AG20443 (cell line): ENCODE results near the gene ZDHHC5.
A peak's percentile ranks its signal among the peaks of the same experiment; 100 is the strongest.

Experiments
- DNase-seq: peaks from one replicate; pipeline ENCODE4 v3.0.0; 2012; ENCODE audit warnings: low spot score, mixed read lengths

The ZDHHC5 gene

DNA sequence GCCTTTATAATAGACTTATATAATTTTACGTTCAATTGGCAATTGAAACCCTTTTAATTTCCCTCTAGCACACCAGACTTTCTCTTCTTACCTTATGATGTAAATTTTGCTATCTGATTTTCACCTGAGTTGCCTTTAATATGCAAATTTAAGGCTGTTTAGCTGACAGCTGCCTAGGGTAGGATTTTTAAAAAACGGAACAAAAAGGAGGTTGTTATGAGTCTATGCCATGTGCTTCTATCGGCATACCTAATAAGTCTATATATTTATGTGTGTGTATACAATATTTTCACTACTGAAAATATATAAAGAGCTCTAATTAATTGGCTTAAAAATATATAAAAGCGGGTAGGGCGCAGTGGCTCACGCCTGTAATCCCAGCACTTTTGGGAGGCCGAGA, 61.6 kb downstream of the ZDHHC5 start:
- no peak for DNase-seq

DNA sequence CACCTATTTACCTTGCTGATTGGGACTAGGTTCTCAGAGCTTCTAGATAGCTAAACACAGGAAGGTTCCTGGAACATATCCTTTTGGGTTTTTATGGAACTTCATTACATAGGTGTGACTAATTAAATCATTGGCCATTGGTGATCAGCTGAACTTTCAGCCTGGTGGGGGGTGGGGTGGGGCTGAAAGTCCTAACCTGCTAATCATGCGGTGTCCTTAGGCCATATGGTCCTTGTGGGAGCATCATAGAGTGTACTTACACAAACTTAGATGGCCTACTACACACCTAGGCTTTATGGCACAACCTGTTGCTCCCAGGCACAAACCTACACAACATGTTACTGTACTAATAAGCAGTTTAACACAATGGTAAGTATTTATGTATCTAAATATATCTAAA, 64.7 kb downstream of the ZDHHC5 start:
- no peak for DNase-seq

DNA sequence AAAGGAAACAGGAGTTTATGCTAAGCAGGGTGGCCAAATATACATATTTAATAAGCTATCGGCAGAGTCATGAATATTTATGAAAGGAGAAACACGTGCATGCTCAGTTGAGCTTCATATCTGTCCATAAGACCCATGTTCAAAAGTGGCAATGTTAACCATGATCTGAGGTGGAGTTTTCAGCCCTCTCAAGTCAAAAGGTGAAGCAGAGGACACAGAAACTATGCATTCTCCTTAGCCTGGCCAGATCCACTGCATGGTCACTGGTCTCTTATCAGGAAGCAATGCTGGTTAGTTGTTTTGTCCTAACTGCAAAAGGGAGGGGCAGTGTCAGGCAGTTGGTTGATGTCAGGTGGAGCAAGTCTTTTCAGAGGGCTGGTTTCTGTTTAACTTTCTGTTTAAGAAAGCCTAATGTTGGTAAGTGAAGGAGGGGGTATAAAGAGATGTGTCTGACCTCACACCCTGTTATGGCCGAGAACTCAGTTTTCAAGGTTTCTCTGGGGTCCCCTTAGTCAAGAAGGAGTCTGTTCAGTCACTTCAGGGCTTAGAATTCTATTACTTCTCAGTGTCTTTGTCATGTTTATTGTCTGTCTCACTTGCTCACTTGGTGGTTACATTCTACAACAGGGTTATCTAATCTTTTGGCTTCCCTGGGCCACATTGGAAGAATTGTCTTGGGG, 67.8 kb downstream of the ZDHHC5 start:
- DNase-seq, result no peak

DNA sequence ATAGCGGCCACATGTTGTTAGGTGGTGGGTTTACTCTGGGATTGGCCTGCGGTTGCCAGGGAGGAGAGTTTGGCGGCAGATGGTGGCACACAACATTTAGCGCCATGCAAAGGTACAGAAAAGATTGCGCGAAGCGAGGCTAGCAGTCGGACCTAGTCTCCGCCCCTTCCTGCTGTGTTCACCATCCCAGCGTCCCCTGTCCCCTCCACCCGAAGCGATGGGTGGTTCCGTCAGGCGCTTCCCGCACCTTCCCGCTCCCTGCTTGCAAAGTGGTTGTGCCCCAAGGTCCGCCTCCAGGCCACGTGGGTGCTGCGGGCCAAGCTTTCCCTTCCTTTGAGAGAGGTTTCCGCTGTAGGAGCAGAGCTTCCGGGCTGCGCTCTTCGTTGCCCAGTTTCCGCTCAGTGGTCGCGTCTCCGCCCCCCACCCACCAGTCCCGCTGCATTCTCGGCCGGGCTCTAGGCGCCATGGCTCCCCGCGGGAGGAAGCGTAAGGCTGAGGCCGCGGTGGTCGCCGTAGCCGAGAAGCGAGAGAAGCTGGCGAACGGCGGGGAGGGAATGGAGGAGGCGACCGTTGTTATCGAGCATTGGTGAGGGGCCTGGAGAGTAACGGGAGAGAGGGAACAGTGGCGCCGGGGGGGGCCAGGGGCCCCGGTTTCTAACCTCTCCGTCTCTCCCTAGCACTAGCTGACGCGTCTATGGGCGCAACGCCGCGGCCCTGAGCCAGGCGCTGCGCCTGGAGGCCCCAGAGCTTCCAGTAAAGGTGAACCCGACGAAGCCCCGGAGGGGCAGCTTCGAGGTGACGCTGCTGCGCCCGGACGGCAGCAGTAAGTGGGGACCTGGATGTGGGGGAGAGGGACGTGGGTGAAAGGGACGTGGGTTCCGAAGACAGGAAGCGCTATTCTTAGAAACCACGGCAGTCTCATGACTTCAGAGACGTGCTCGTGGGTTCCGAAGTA, 73.5 kb downstream of the ZDHHC5 start, which contains the start of gene SELENOH:
Gene SELENOH (plus strand): TSS at position 360 of the 955 bp plus-strand sequence. CDS start 105 bp downstream, at position 465.
- peak; percentile 98 for DNase-seq

DNA sequence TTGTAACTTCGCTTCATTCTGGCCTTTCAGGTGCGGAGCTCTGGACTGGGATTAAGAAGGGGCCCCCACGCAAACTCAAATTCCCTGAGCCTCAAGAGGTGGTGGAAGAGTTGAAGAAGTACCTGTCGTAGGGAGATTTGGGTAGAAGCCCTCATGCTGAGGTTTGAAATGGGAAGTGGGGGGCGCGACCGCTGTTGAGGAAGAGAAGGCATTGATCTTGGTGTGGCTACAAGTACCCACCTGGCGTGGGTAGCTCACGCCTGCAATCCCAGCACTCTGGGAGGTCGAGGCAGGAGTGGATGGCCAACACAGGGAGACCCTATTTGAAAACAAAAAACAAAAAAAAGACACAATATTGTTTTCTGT, 74.2 kb downstream of the ZDHHC5 start:
- DNase-seq, result no peak

DNA sequence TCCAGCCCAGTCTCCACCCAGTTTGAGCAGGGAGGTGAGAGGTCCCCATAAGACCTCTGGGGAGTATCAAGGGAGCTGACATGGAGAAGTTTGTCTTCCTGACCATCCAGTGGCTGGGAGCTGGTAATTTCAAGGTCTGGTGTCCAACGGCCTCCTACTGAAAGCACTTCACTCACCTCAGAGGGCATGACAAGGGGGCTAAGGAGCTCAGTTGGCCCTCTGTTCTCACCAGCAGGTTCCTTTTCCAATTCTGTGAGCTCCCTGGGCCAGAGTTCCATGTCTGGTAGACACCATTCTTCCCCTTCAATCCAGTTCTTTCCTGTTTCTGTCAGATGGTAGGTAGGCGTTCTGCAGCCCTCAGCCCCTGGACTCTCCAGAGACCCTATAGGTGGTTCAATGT, 76.4 kb downstream of the ZDHHC5 start:
- DNase-seq, result no peak

DNA sequence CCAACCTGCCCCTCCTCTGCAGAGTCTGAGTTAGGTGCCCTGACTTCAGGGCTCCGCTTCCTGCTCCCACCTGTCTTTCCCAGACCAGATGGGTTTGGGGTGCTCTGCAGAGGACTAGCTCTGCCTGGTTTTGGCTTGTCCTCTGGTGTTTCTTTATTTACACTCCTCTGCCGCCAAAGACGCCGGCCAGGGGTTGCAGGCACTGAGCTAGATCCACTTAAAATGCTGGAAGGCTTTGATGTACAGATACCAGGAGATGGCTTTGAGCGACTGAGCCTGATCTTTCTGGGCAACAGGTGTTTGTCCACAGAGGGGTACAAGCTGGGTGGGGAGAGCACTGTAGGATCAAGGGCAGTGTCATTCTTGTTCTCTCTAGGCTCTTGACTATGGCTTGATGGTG, 77.3 kb downstream of the ZDHHC5 start:
- DNase-seq, result no peak

DNA sequence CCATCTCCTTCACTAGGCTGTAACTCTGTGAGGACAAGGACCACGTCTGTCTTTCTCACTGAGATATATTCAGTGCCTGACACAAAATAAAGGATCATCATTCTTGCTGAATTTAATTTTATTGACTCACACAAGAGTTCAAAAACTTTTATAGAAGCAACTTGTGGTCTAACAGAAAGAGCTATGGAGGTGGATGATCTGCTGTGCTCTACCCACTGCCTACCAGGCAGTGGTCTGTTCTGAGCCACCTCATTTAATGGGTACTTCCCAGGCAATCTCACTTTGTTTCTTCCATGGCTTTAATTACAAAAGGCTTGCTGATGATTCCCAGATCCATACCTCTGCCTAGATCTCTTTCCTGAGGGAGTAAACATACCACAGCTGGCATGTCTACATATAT, 79.0 kb downstream of the ZDHHC5 start:
- DNase-seq, result no peak
